HAP-1 (cell line): ENCODE data around the gene FAM200B.

Experiments used
- DNase-seq, 2 experiments: peaks; one replicate each; pipeline ENCODE4 v3.0.0-alpha.2; 2016 to 2020; ENCODE audit warnings: low spot score in 2 of 2
- H3K27me3 ChIP-seq: fragments of 250-450 bp; sonication (Bioruptor Pico); 2 replicates; pipeline ENCODE4 v1.5.1; 2020; ENCODE audit warnings: low read depth, mild to moderate bottlenecking, moderate library complexity
- H3K36me3 ChIP-seq: fragments of 250-450 bp; sonication (Bioruptor Pico); replicated peaks from 2 replicates; pipeline ENCODE4 v1.5.1; 2020; ENCODE audit warnings: mild to moderate bottlenecking
- H3K4me1 ChIP-seq: fragments of 250-450 bp; sonication (Bioruptor Pico); 2 replicates; pipeline ENCODE4 v1.5.1; 2020; ENCODE audit warnings: mild to moderate bottlenecking
- H3K4me3 ChIP-seq: fragments of 250-450 bp; sonication (Bioruptor Pico); 2 replicates; pipeline ENCODE4 v1.5.1; 2020; ENCODE audit warnings: mild to moderate bottlenecking, moderate library complexity
- H3K9me3 ChIP-seq: fragments of 250-450 bp; sonication (Bioruptor Pico); 2 replicates; pipeline ENCODE4 v1.5.1; 2020; ENCODE audit warnings: mild to moderate bottlenecking, moderate library complexity
- in situ Hi-C: fragments of 300-500 bp; cut with MboI; formaldehyde crosslinking; loops from 3 replicates; pipeline ENCODE4 v1.14.3; 2020; ENCODE audit warnings: low sequenced_read_pairs, inconsistent platforms, mixed read lengths

FAM200B gene

DNA sequence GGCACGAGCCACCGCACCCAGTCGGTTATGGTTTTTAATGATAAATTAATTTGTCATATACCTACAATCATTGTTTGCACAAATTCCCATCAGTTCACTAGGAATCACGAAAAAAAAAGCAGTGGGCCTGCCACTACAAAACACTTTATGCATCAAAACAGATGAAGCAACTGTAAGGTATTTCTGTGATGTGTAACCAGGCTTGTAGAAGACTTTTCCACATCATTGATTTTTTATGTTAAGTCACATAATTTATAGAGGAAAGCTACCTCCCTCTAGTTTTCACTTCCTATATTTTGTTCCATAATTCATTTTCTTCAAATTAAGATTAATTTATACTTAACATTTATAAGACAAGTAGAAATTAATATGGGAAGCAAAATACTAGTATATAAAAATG is 6.7 kb upstream of the FAM200B start:
- Histone ChIP-seq H3K4me1 (peaks cover 26% of the 10 kb centered on the region), H3K27me3 (no peaks in the 10 kb centered on the region), H3K9me3 (no peaks in the 10 kb centered on the region), H3K4me3 (no peak overlapping the region), H3K36me3 (no peaks in the 10 kb centered on the region)
- in situ Hi-C loops, result loop anchor here (25.0 kb wide), 1 partner anchor 663 kb away; the partner anchor contains the start of gene CPEB2
- no peak for DNase-seq

DNA sequence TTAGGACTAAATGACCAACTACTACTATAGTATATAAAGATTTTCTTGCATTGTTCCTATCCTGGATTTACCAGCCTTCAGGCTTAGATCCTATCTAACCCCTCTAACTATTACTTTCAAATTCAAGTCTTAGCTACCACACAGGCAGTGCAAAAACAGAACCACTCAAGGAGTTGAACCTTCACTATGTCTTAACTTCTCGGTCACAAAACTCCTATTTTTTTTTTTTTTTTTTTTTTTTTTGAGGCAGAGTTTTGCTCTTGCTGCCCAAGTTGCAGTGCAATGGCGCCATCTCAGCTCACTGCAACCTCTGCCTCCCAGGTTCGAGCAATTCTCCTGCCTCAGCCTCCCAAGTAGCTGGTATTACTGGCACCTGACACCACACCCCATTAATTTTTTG is 6.3 kb upstream of the FAM200B start:
- H3K9me3 ChIP-seq, result no peaks in the 10 kb centered on the region
- H3K4me3 ChIP-seq, result no peak overlapping the region
- in situ Hi-C loops, result no loop called here
- no peak for DNase-seq
- peaks cover 26% of the 10 kb centered on the region for H3K4me1 ChIP-seq
- no peaks in the 10 kb centered on the region for H3K36me3 ChIP-seq
- H3K27me3 ChIP-seq, result no peaks in the 10 kb centered on the region

DNA sequence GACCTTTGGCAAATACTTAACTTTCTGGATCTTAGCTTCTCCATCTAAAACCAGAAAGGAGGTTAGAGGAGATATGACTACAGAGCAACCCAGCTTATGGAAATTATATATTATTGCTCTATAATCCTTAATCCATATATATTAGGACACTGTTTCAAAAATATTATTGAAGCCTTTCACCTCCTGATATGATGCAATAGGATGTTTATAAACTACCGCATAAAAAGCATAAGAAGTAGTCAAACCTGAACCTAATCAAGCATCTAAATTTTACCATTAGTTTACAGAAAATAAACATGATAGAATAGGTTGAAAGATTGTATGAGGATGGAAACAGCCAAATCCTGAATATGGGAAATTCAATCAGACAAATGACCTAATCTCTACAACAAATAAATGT is 5.6 kb upstream of the FAM200B start:
- Histone ChIP-seq H3K9me3 (no peaks in the 10 kb centered on the region), H3K4me3 (no peak overlapping the region), H3K36me3 (no peaks in the 10 kb centered on the region), H3K4me1 (peaks cover 26% of the 10 kb centered on the region), H3K27me3 (no peaks in the 10 kb centered on the region)
- in situ Hi-C loops, result no loop called here
- DNase-seq, result no peak

DNA sequence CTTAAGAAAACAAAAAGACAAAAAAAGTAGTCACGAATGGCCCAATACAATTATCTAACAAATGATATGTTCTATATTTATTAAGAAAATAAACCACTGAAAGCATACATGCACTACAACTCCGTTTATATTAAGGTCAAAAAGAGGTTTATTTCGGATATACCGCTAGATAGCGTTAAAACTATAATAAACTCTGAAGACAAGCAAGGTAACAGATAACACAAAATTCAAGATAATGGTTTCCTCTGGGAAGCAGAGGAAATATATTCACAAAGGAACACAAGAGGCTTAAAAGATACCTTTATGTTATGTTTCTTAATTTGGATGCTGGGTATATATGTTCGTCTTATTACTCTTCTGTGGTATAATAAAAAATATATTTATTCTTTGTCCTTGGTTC is 4.7 kb upstream of the FAM200B start:
- Histone ChIP-seq H3K9me3 (no peaks in the 10 kb centered on the region), H3K4me1 (peaks cover 26% of the 10 kb centered on the region), H3K27me3 (no peaks in the 10 kb centered on the region), H3K4me3 (no peak overlapping the region), H3K36me3 (no peaks in the 10 kb centered on the region)
- in situ Hi-C loops, result no loop called here
- no peak for DNase-seq

DNA sequence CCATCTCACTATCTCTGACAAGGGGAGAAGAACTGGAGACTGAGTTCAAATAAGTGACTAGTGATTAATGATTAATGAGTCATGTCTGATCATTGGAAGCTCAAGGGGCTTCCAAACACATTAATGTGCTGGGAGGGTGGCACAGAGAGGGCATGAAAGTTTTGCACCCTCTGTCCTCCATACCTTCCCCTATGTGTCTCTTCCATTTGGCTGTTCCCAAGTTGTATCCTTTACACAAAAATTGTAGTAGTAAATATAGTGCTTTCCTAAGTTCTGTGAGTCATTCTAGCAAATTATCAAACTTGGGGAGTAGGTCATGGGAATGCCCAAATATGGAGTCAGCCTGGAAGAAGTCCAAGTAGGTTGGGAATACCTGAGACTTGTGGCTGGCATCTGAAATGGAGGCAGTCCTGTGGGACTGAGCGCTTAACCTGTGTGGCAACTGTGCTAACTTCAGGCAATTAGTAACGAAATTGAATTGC is 4.1 kb upstream of the FAM200B start:
- H3K9me3 ChIP-seq, result no peaks in the 10 kb centered on the region
- in situ Hi-C loops, result no loop called here
- H3K4me3 ChIP-seq, result no peak overlapping the region
- H3K27me3 ChIP-seq, result no peaks in the 10 kb centered on the region
- DNase-seq, result no peak
- H3K4me1 ChIP-seq, result peaks cover 26% of the 10 kb centered on the region
- no peaks in the 10 kb centered on the region for H3K36me3 ChIP-seq

DNA sequence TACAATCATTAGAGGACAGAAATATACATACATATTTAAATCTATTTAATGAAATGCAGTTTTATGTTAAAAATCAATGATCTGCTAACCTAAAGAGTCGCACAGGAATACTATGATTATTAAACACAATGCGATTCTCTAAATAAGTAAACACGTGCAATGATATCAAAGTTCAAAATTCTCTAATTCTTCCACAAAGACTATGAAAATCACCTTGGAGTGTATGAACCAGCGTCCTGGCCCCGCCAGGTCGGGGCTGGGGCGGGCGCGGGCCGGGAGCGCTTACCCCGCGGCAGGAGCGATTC is 608 bp upstream of the FAM200B start:
- in situ Hi-C loops, result no loop called here
- DNase-seq, result no peak
- Histone ChIP-seq H3K9me3 (no peaks in the 10 kb centered on the region), H3K36me3 (peaks cover 2% of the 10 kb centered on the region), H3K4me1 (peaks cover 46% of the 10 kb centered on the region), H3K4me3 (peak overlapping the region; percentile 70), H3K27me3 (no peaks in the 10 kb centered on the region)

DNA sequence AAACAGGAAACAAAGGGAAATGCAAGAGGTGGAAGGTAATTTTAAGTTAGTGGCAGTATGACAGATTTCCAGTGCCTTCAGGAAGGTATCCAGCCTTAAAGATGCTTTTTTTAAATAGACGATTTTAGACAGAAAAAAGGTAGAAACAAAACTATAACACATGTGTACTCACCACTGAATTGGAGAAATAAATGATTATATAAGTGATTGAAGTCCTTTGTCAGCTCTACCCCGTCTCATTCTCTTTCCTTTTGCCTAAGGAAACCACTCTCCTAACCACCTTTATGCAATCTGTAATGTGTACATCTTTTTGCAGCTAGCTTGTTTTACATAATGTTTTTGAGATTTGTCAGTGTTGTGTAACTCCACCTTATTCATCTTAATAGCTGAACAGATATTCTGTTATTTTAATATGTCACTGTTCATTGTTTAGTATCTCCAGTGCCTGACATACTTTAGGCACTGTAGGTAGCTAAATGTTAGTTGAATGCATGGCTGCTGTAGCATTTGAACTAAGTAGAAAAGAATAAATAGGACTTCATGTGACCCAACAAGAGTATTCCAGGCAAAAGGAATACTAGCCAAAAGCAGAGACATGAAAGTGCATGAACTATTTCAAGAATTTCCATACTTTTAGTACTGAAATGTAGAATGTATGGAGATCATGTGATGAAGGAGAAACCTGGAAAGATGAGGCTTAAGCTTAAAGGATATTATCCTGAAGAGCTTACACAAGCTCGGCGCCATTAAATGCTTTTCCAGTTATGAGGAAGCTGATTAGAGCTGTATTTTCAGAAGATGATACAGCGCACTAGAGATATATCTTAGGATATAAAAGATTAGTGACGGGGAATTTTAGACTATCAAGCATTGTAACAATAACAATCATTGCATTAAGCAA is 865 bp downstream of the FAM200B start:
- no peaks in the 10 kb centered on the region for H3K27me3 ChIP-seq
- H3K9me3 ChIP-seq, result no peaks in the 10 kb centered on the region
- peaks cover 17% of the 10 kb centered on the region for H3K36me3 ChIP-seq
- peak overlapping the region; percentile 70 for H3K4me3 ChIP-seq
- H3K4me1 ChIP-seq, result peaks cover 38% of the 10 kb centered on the region
- DNase-seq, result peak in 1 of 2 experiments; percentile 17
- in situ Hi-C loops, result no loop called here

DNA sequence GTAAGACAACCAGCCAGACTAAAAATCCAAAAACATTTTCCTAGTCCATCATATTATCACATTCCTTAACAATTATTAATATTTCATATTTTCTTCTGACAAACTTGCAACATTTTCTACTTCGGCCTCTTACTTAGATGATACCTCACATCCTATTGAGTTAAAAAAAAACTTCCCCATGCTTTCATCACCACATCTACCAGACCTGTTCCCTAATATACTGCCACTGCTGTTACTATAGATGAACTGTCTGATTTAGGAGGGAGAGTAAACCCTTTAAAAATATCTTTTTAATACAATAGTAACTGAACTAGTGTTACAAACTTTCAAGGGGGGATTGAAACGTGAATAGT is 1.5 kb downstream of the FAM200B start:
- no peaks in the 10 kb centered on the region for H3K9me3 ChIP-seq
- in situ Hi-C loops, result no loop called here
- peaks cover 23% of the 10 kb centered on the region for H3K36me3 ChIP-seq
- peaks cover 32% of the 10 kb centered on the region for H3K4me1 ChIP-seq
- peak overlapping the region; percentile 70 for H3K4me3 ChIP-seq
- DNase-seq, result no peak
- no peaks in the 10 kb centered on the region for H3K27me3 ChIP-seq

DNA sequence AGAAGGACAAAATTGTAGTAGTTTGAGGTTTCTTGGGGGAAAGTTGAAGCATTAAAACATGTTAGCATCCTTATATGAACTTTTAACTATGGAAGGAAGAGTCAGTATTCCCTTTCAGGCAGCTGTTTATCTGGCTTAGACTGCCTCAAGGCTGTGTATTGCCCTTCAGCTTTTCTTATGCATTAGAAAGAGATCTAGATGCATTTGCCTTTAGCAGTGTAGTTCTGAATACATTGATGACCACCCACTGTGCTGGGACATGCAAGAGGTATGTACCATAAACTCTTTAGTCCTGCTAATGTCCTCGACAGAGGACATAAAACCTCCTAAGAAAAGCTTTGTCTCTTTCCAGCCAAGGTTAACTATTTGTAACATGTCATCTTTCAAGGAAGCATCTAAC is 2.9 kb downstream of the FAM200B start:
- peaks cover 24% of the 10 kb centered on the region for H3K4me1 ChIP-seq
- peak; percentile 61 to 64 for DNase-seq
- peaks cover 24% of the 10 kb centered on the region for H3K36me3 ChIP-seq
- H3K27me3 ChIP-seq, result no peaks in the 10 kb centered on the region
- H3K9me3 ChIP-seq, result no peaks in the 10 kb centered on the region
- no peak overlapping the region; the same call in 1 of the 2 replicates for H3K4me3 ChIP-seq
- in situ Hi-C loops, result no loop called here

DNA sequence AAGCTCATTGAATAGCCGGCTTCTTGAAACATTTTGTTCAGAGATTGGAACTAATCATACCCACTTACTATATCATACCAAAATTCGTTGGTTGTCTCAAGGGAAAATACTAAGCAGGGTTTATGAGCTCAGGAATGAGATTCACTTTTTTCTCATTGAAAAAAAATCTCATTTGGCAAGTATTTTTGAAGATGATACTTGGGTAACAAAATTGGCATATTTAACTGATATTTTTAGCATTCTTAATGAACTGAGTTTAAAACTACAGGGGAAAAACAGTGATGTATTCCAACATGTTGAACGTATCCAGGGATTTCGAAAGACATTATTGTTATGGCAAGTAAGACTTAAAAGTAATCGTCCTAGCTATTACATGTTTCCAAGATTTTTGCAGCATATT is 6.4 kb downstream of the FAM200B start:
- in situ Hi-C loops, result no loop called here
- no peak for DNase-seq
- Histone ChIP-seq H3K4me3 (no peak overlapping the region), H3K4me1 (peaks cover 31% of the 10 kb centered on the region), H3K9me3 (no peaks in the 10 kb centered on the region), H3K36me3 (peaks cover 24% of the 10 kb centered on the region), H3K27me3 (no peaks in the 10 kb centered on the region)

DNA sequence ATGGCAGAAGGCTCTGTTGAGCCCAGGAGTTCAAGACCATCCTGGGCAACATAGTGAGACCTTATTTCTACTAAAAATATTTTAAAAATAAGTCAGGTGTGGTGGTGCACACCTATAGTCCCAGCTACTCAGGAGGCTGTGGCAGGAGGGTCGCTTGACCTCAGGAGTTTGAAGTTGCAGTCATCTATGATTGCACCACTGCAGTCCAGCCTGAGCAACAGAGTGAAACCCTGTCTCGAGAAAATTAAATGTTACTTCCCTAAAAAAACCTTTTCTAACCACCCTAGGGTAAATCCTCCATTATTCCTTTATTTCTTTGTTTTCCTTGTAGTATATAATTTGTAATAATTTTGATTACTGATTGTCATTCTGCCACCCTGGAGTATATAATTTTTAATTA is 7.9 kb downstream of the FAM200B start:
- Histone ChIP-seq H3K27me3 (no peaks in the 10 kb centered on the region), H3K4me3 (no peak overlapping the region), H3K36me3 (peaks cover 24% of the 10 kb centered on the region), H3K4me1 (peaks cover 16% of the 10 kb centered on the region), H3K9me3 (no peaks in the 10 kb centered on the region)
- in situ Hi-C loops, result no loop called here
- no peak for DNase-seq

DNA sequence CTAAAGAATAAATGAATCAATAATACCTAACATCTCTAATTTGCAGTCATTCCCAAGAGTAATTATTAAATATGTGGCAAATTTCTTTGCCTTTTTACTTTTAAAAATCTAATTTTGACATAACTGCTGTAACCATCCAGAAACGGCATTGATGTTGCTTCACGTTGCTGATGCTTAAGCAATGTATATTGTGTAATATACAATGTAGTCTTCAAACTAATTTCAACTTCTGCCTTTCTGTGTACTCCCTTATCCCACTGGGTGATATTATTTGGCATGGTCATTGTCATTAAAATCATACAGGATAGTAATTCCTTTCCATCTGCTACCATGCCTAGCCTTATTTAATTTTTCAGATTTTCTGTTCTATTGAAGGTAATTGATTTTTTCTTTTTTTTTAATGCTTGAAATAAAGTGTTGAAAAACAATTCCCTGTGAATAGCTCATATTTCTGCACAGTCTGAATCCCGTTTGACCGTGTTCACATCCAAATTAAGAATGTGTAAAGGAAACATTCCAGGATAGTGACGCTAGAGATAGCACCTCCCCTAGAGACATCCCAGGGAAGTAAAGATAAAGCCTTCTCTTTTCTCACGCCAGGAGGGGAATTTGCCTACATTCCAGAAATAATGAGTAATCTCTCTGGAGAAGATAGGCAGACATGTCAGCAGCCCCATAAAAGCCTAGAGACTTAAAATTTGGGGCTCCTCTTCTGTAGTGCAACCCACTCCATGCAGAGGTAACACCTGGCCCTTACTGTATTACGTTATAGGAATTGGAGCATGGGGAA is 8.6 kb downstream of the FAM200B start:
- no peak overlapping the region for H3K4me3 ChIP-seq
- H3K9me3 ChIP-seq, result no peaks in the 10 kb centered on the region
- no peaks in the 10 kb centered on the region for H3K27me3 ChIP-seq
- H3K4me1 ChIP-seq, result peaks cover 11% of the 10 kb centered on the region
- in situ Hi-C loops, result no loop called here
- DNase-seq, result no peak
- H3K36me3 ChIP-seq, result peaks cover 24% of the 10 kb centered on the region

DNA sequence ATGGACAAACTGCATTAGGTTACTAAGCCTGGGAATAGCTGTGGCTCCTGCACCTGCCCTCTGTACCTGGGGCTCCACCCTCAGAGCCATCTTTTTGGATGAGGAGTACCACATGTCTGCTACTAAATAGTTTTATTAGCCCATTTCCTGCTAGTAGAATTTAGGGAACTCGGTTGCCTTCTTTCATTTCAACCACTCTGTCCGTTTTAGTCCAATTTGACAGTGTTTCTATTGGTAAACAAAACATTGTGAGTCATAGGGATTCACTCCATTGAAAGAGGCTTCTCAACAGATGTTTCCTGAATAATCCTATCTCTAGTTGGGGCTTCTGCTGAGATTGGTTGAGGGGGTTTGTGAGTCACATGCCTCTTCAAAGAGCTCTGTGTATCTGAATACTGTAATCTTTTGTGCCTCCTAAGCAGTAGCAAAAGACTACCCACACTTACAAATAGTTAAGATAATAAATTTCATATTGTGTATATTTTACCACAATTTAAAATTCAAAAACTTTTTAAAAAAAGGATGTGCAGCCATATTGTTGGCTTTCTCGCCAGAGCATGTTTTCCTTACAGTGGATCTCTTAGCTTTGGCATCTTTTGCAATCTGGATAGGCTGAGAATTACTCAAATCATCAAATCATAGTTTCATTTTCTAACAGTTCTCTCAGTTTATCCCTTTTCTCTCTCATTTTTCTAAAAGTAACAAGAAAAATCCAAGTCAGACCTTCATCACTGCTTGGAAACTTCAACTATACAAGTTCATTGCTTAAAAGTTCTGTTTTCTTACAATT is 9.9 kb downstream of the FAM200B start:
- H3K4me3 ChIP-seq, result no peak overlapping the region
- no peaks in the 10 kb centered on the region for H3K27me3 ChIP-seq
- peaks cover 11% of the 10 kb centered on the region for H3K4me1 ChIP-seq
- DNase-seq, result no peak
- peaks cover 17% of the 10 kb centered on the region for H3K36me3 ChIP-seq
- H3K9me3 ChIP-seq, result no peaks in the 10 kb centered on the region
- in situ Hi-C loops, result no loop called here
